ENCODE results near the gene SREBF1. TPM values are rescaled to one million over a fixed set of nuclear protein-coding genes. Genes with fewer than 3 reads are reported as not detected.

The SREBF1 gene
- total and polyA plus RNA-seq, 10 of the 15 experiments (the other 5 are each of a cell fraction or from before 2014, with no cell fraction given): 1.4 to 84.6 (median 20.4) TPM

GRCh38 chr17:17839791-17840707 lies 3.3 kb upstream of the SREBF1 start (continued):
- 0 out of 2 replicates have a peak, but pooled peaks have one; percentile 23 for TF ChIP-seq REST (IDR thresholded peaks at IDR 0.05; ENCODE audit: low read depth, low read length)
- no peak for TF ChIP-seq RBBP5 (conservative IDR thresholded peaks at IDR 0.05)
- no peak for TF ChIP-seq PRDM15 (CRISPR knock-in tag; IDR thresholded peaks at IDR 0.05)
- TF ChIP-seq ZNF24 (IDR thresholded peaks at IDR 0.05): 0 out of 2 replicates have a peak, but pooled peaks have one; percentile 42
- no peak for TF ChIP-seq MYC (IDR thresholded peaks at IDR 0.05; ENCODE audit: insufficient read depth, insufficient read length, insufficient replicate concordance, low read length, severe bottlenecking)
- TF ChIP-seq JUNB (IDR thresholded peaks at IDR 0.05): no peak
- TF ChIP-seq ZNF592 (IDR thresholded peaks at IDR 0.05): no peak
- TF ChIP-seq CHD2 (IDR thresholded peaks at IDR 0.05; ENCODE audit: borderline replicate concordance, low read depth, low read length): 0 out of 2 replicates have a peak, but pooled peaks have one; percentile 37
- no peak for TF ChIP-seq IRF4 (IDR thresholded peaks at IDR 0.05; ENCODE audit: low read depth, low read length)
- no peak for TF ChIP-seq SRF (IDR thresholded peaks at IDR 0.05; ENCODE audit: low read depth in 2 of 2, low read length in 2 of 2)
- 0 out of 2 replicates have a peak, but pooled peaks have one; percentile 67 for TF ChIP-seq TCF3 (IDR thresholded peaks at IDR 0.05; ENCODE audit: borderline replicate concordance, insufficient read depth, low read depth, low read length)
- TF ChIP-seq IKZF2 (IDR thresholded peaks at IDR 0.05): peak; percentile 74 to 76; a peak in 3 of 4 replicates
- no peak for TF ChIP-seq ETV6 (conservative IDR thresholded peaks at IDR 0.05 in 1 of 2, IDR thresholded peaks at IDR 0.05 in 1 of 2; ENCODE audit: borderline replicate concordance in 1 of 2, low read depth in 1 of 2)
- TF ChIP-seq MLLT1 (IDR thresholded peaks at IDR 0.05): no peak
- TF ChIP-seq NBN (IDR thresholded peaks at IDR 0.05): 0 out of 2 replicates have a peak, but pooled peaks have one; percentile 56

Measured in GM12878 (cell line).